Panc1 (cell line): ENCODE data around the gene LIN28B. TPM values are rescaled to one million over a fixed set of nuclear protein-coding genes. Genes with fewer than 3 reads are reported as not detected.
"Not testable (repeated sequence)": the region's sequence is repeated elsewhere in the genome, so short reads cannot be mapped to it uniquely, and the experiment has no call there.

Experiments
- ATAC-seq: fragments of 200-7000 bp; cut with Tn5 transposase; 2 replicates; pipeline ENCODE4 v1.9.1; 2020; ENCODE audit warnings: mild to moderate bottlenecking, moderate library complexity
- BruUV-seq: library from RNA; stranded (reverse); fragments of 400-500 nt; replicated peaks from 2 replicates; lab custom pipeline; 2021; lab: Mats Ljungman, UMichigan
- CTCF ChIA-PET: fragments of 300-600 bp; sonication (Branson Sonifier 250); formaldehyde crosslinking; loops from one replicate; lab custom pipeline; 2022; ENCODE audit warnings: antibody characterized with exemption; lab: Charles Lee
- POLR2A ChIA-PET: fragments of 300-600 bp; sonication (Branson Sonifier 250); formaldehyde crosslinking; loops from one replicate; lab custom pipeline; 2022; ENCODE audit warnings: antibody characterized with exemption; lab: Charles Lee
- DNase-seq: peaks from one replicate; pipeline ENCODE4 v3.0.0-alpha.2; 2010; ENCODE audit warnings: low read depth, low spot score
- H3K27ac ChIP-seq: 2 replicates; pipeline ENCODE4 v1.5.1; 2011; ENCODE audit warnings: mild to moderate bottlenecking, low read length, inconsistent platforms
- H3K27me3 ChIP-seq: fragments of 200-500 bp; sonication (Bioruptor generic); 2 replicates; pipeline ENCODE4 v1.6.0; 2014; ENCODE audit warnings: low read length, inconsistent platforms; ENCODE audit not compliant: control insufficient read depth, insufficient read depth
- H3K36me3 ChIP-seq: fragments of 200-500 bp; sonication (Bioruptor generic); 2 replicates; pipeline ENCODE4 v1.5.1; 2014; ENCODE audit warnings: inconsistent platforms, mild to moderate bottlenecking, low read length, moderate library complexity; ENCODE audit not compliant: control insufficient read depth, insufficient read depth
- H3K4me1 ChIP-seq: 2 replicates; pipeline ENCODE4 v1.5.1; 2011; ENCODE audit warnings: inconsistent platforms, mild to moderate bottlenecking, low read length, moderate library complexity; ENCODE audit not compliant: control insufficient read depth, insufficient read depth
- H3K4me3 ChIP-seq, 2 experiments: 2 replicates each; pipeline ENCODE4 v1.5.1; 2011 to 2012; ENCODE audit warnings: low read depth in 2 of 2, low read length in 2 of 2, mild to moderate bottlenecking in 2 of 2, inconsistent platforms in 1 of 2, moderate library complexity in 1 of 2
- H3K9me3 ChIP-seq: fragments of 200-500 bp; sonication (Bioruptor generic); 2 replicates; pipeline ENCODE4 v1.5.1; 2014; ENCODE audit warnings: low read depth, mild to moderate bottlenecking, inconsistent platforms, low read length, moderate library complexity; ENCODE audit not compliant: control insufficient read depth, insufficient read depth
- CTCF ChIP-seq: fragments of 450-650 bp; IDR thresholded peaks from 2 replicates; pipeline ENCODE4 v1.5.1; 2017; ENCODE audit warnings: mild to moderate bottlenecking
- POLR2AphosphoS5 ChIP-seq: IDR thresholded peaks from 2 replicates; pipeline ENCODE4 v1.6.1; 2012; ENCODE audit warnings: mild to moderate bottlenecking, low read depth, low read length, moderate library complexity
- REST ChIP-seq, 2 experiments: IDR thresholded peaks; 2 replicates each; pipeline ENCODE4 v1.6.1; 2011 to 2012; ENCODE audit warnings: low read depth in 2 of 2, control low read depth in 1 of 2, low read length in 1 of 2, mild to moderate bottlenecking in 1 of 2, moderate library complexity in 1 of 2; ENCODE audit not compliant: insufficient read depth in 1 of 2
- SIN3A ChIP-seq: IDR thresholded peaks from 2 replicates; pipeline ENCODE4 v1.6.1; 2012; ENCODE audit warnings: low read depth, mild to moderate bottlenecking, low read length, moderate library complexity, borderline replicate concordance; ENCODE audit not compliant: insufficient read depth
- TCF7L2 ChIP-seq: IDR thresholded peaks from 2 replicates; pipeline ENCODE4 v1.6.1; 2011; ENCODE audit warnings: mild to moderate bottlenecking, low read depth, low read length, inconsistent platforms
- in situ Hi-C: cut with HindIII; loops from 2 replicates; pipeline ENCODE4 v1.10.0; 2016; ENCODE audit warnings: low sequenced_read_pairs, low pct_unique_long_range_greater_than_20kb
- intact Hi-C: fragments of 100-400 bp; cut with micrococcal nuclease; formaldehyde crosslinking; loops from one replicate; pipeline ENCODE4 v1.10.0; 2022; ENCODE audit not compliant: unreplicated experiment
- total RNA-seq: library from RNA; stranded (reverse); gene quantifications from one replicate; pipeline ENCODE4 v1.2.1, GENCODE V29; 2021; ENCODE audit not compliant: unreplicated experiment

LIN28B gene
- total RNA-seq, 1 experiment from 2014 or later = 5.8 TPM

- ChIA-PET POLR2A (no interaction called here), CTCF (no interaction called here)
- Histone ChIP-seq H3K4me3 (no peak overlapping the region), H3K27me3 (no peaks in the 10 kb centered on the region), H3K27ac (no peak overlapping the region), H3K9me3 (no peaks in the 10 kb centered on the region), H3K36me3 (no peaks in the 10 kb centered on the region), H3K4me1 (no peaks in the 10 kb centered on the region)
- intact Hi-C loops = no loop called here
- no peak for DNase-seq
- ATAC-seq = no peak
- TF ChIP-seq POLR2AphosphoS5 = no peak
- no peak for TF ChIP-seq SIN3A
- TF ChIP-seq CTCF = no peak
- TF ChIP-seq REST (IDR thresholded peaks at IDR 0.05; ENCODE audit: insufficient read depth in 1 of 2, low read depth in 2 of 2, low read length in 1 of 2) = no peak
- no peak for TF ChIP-seq TCF7L2
- BruUV-seq = no TSS peak
- in situ Hi-C loops = no loop called here
These were observed 45.0 kb downstream of the LIN28B start for GRCh38 chr6:105001906-105002305.

- Histone ChIP-seq H3K27ac (no peak overlapping the region), H3K4me3 (no peak overlapping the region), H3K9me3 (no peaks in the 10 kb centered on the region), H3K27me3 (no peaks in the 10 kb centered on the region), H3K36me3 (no peaks in the 10 kb centered on the region), H3K4me1 (no peaks in the 10 kb centered on the region)
- ChIA-PET POLR2A (no interaction called here), CTCF (no interaction called here)
- BruUV-seq = no TSS peak
- no peak for ATAC-seq
- in situ Hi-C loops (no loop called here), intact Hi-C loops (no loop called here)
- DNase-seq = no peak
- TF ChIP-seq SIN3A (no peak), REST (IDR thresholded peaks at IDR 0.05; ENCODE audit: insufficient read depth in 1 of 2, low read depth in 2 of 2, low read length in 1 of 2) (no peak), CTCF (no peak), POLR2AphosphoS5 (no peak), TCF7L2 (no peak)
These were observed 48.5 kb downstream of the LIN28B start for GRCh38 chr6:105005451-105005850.

- DNase-seq, POLR2A ChIA-PET, BruUV-seq, in situ Hi-C loops, H3K4me1 ChIP-seq, H3K36me3 ChIP-seq, CTCF ChIA-PET, intact Hi-C loops, H3K27me3 ChIP-seq, H3K9me3 ChIP-seq, H3K27ac ChIP-seq, H3K4me3 ChIP-seq, ATAC-seq: not testable (repeated sequence)
These were observed 56.6 kb downstream of the LIN28B start for GRCh38 chr6:105013459-105013858.
